Breast epithelium (tissue), 4 donors: ENCODE measurements around the gene MAD1L1. TPM values are rescaled to one million over a fixed set of nuclear protein-coding genes. Genes with fewer than 3 reads are reported as not detected.
"Not testable (repeated sequence)": the region's sequence is repeated elsewhere in the genome, so short reads cannot be mapped to it uniquely, and the experiment has no call there.

Source experiments
- DNase-seq, 2 donors: peaks; one replicate each; pipeline ENCODE4 v3.0.0-alpha.2; 2019; ENCODE audit warnings: low spot score in 2 of 2
- H3K27ac ChIP-seq, 2 donors: fragments of 200-600 bp; sonication (generic) in 1 of 2; one replicate each; pipeline ENCODE4 v1.5.1; 2016 to 2019; ENCODE audit warnings: mild to moderate bottlenecking in 1 of 2
- H3K27me3 ChIP-seq, 2 donors: fragments of 200-600 bp; sonication (generic) in 1 of 2; one replicate each; pipeline versions ENCODE4 v1.5.1 to v1.6.0; 2017 to 2019; ENCODE audit warnings: control low read depth in 1 of 2, mild to moderate bottlenecking in 1 of 2
- H3K36me3 ChIP-seq: fragments of 200-600 bp; one replicate; pipeline ENCODE4 v1.5.1; 2019
- H3K4me1 ChIP-seq, 2 donors: fragments of 200-600 bp; sonication (generic); one replicate each; pipeline ENCODE4 v1.5.1; 2016 to 2019; ENCODE audit warnings: control low read depth in 1 of 2
- H3K4me3 ChIP-seq, 3 donors: fragments of 200-600 bp; sonication (generic); 1 replicate in 2 of 3; 2 replicates in 1 of 3; pipeline ENCODE4 v1.5.1; 2016 to 2019; ENCODE audit warnings: mild to moderate bottlenecking in 3 of 3, moderate library complexity in 2 of 3
- H3K9me3 ChIP-seq, 2 donors: fragments of 200-600 bp; sonication (generic) in 1 of 2; one replicate each; pipeline ENCODE4 v1.5.1; 2016 to 2019; ENCODE audit warnings: control low read depth in 1 of 2
- CTCF ChIP-seq, 3 donors: fragments of 450-650 bp; IDR thresholded peaks; one replicate each; pipeline ENCODE4 v1.5.1; 2016 to 2017; ENCODE audit warnings: antibody characterized with exemption in 3 of 3, mild to moderate bottlenecking in 3 of 3, moderate library complexity in 3 of 3
- POLR2A ChIP-seq: fragments of 450-650 bp; IDR thresholded peaks from one replicate; pipeline ENCODE4 v1.6.1; 2016; ENCODE audit warnings: antibody characterized with exemption, mild to moderate bottlenecking, moderate library complexity
- POLR2AphosphoS5 ChIP-seq, 3 donors: sonication (generic); formaldehyde crosslinking; IDR thresholded peaks; one replicate each; pipeline ENCODE4 v1.6.1; 2017; ENCODE audit warnings: antibody characterized with exemption in 3 of 3
- intact Hi-C: fragments of 100-400 bp; cut with DNase I; formaldehyde crosslinking; loops from one replicate; pipeline ENCODE4 v1.15.1; 2023; ENCODE audit warnings: low total_unique reads
- total RNA-seq, 3 donors: library from RNA; depleted of rRNA; stranded (reverse); fragments of >200 nt; gene quantifications; one replicate each; pipeline ENCODE4 v1.1.0, GENCODE V29; 2016

The MAD1L1 gene
- total RNA-seq, 3 donors from 2014 or later, result 27.7 to 33.9 (median 28.8) TPM

- no peaks in the 10 kb centered on the region for H3K27me3 ChIP-seq
- DNase-seq, result no peak
- H3K36me3 ChIP-seq, result peaks cover 4% of the 10 kb centered on the region
- H3K27ac ChIP-seq, result no peak overlapping the region
- no peak for TF ChIP-seq POLR2AphosphoS5 (IDR thresholded peaks at IDR 0.05)
- no peak for TF ChIP-seq CTCF (IDR thresholded peaks at IDR 0.05)
- TF ChIP-seq POLR2A, result no peak
- H3K4me3 ChIP-seq, result no peak overlapping the region
- intact Hi-C loops, result no loop called here
- H3K9me3 ChIP-seq, result no peaks in the 10 kb centered on the region
- no peaks in the 10 kb centered on the region for H3K4me1 ChIP-seq
Observed at GRCh38 chr7:2272031-2272430, 39.3 kb upstream of the MAD1L1 start.

- Histone ChIP-seq H3K36me3 (peaks cover 4% of the 10 kb centered on the region), H3K4me1 (no peaks in the 10 kb centered on the region), H3K27me3 (no peaks in the 10 kb centered on the region), H3K9me3 (no peaks in the 10 kb centered on the region), H3K27ac (no peak overlapping the region), H3K4me3 (no peak overlapping the region)
- no peak for TF ChIP-seq CTCF (IDR thresholded peaks at IDR 0.05)
- no peak for TF ChIP-seq POLR2A
- no peak for TF ChIP-seq POLR2AphosphoS5 (IDR thresholded peaks at IDR 0.05)
- intact Hi-C loops, result no loop called here
- no peak for DNase-seq
Observed at GRCh38 chr7:2271273-2272026, 38.7 kb upstream of the MAD1L1 start.

- Histone ChIP-seq H3K27me3 (no peaks in the 10 kb centered on the region), H3K9me3 (no peaks in the 10 kb centered on the region), H3K4me1 (no peaks in the 10 kb centered on the region), H3K36me3 (peaks cover 4% of the 10 kb centered on the region), H3K27ac (no peak overlapping the region), H3K4me3 (no peak overlapping the region)
- no peak for TF ChIP-seq CTCF (IDR thresholded peaks at IDR 0.05)
- TF ChIP-seq POLR2AphosphoS5 (IDR thresholded peaks at IDR 0.05), result no peak
- no peak for TF ChIP-seq POLR2A
- intact Hi-C loops, result no loop called here
- no peak for DNase-seq
Observed at GRCh38 chr7:2270495-2270894, 37.8 kb upstream of the MAD1L1 start.

GRCh38 chr7:2269991-2270460 lies 37.3 kb upstream of the MAD1L1 start:
- H3K27ac ChIP-seq, result peak overlapping the region in 1 of 2 donors; percentile 52
- no peak for DNase-seq
- no peak overlapping the region for H3K4me3 ChIP-seq
- H3K27me3 ChIP-seq, result no peaks in the 10 kb centered on the region
- H3K9me3 ChIP-seq, result no peaks in the 10 kb centered on the region
- TF ChIP-seq CTCF (IDR thresholded peaks at IDR 0.05) (no peak), POLR2A (no peak), POLR2AphosphoS5 (IDR thresholded peaks at IDR 0.05) (no peak)
- intact Hi-C loops, result no loop called here
- no peaks in the 10 kb centered on the region for H3K4me1 ChIP-seq
- H3K36me3 ChIP-seq, result peaks cover 4% of the 10 kb centered on the region

GRCh38 chr7:2269089-2269990 lies 36.6 kb upstream of the MAD1L1 start:
- H3K27me3 ChIP-seq, H3K4me3 ChIP-seq, intact Hi-C loops, H3K36me3 ChIP-seq, DNase-seq, H3K4me1 ChIP-seq, H3K9me3 ChIP-seq: not testable (repeated sequence)
- peak overlapping the region in 1 of 2 donors; percentile 52 for H3K27ac ChIP-seq
